ENCODE results near the gene FOXF1. TPM values are rescaled to one million over a fixed set of nuclear protein-coding genes. Genes with fewer than 3 reads are reported as not detected.

Gene FOXF1
- total RNA-seq, 6 experiments from 2014 or later = 12.5 to 20.5 (median 17.9) TPM

GRCh38 chr16:86527366-86527765, 17.0 kb downstream of the FOXF1 start:
- peaks cover 6% of the 10 kb centered on the region for H3K9me3 Mint-ChIP-seq
- TF ChIP-seq, protein P1, sequence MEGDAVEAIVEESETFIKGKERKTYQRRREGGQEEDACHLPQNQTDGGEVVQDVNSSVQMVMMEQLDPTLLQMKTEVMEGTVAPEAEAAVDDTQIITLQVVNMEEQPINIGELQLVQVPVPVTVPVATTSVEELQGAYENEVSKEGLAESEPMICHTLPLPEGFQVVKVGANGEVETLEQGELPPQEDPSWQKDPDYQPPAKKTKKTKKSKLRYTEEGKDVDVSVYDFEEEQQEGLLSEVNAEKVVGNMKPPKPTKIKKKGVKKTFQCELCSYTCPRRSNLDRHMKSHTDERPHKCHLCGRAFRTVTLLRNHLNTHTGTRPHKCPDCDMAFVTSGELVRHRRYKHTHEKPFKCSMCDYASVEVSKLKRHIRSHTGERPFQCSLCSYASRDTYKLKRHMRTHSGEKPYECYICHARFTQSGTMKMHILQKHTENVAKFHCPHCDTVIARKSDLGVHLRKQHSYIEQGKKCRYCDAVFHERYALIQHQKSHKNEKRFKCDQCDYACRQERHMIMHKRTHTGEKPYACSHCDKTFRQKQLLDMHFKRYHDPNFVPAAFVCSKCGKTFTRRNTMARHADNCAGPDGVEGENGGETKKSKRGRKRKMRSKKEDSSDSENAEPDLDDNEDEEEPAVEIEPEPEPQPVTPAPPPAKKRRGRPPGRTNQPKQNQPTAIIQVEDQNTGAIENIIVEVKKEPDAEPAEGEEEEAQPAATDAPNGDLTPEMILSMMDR (IDR thresholded peaks at IDR 0.05) = no peak
- peaks cover 15% of the 10 kb centered on the region for H3K27me3 Mint-ChIP-seq (ENCODE audit: insufficient read depth)
- no peak overlapping the region for H3K4me3 Mint-ChIP-seq
- H3K4me1 Mint-ChIP-seq (ENCODE audit: low read depth) = peaks cover 21% of the 10 kb centered on the region
- DNase-seq = no peak
- no peak overlapping the region for H3K27ac Mint-ChIP-seq
- H3K36me3 Mint-ChIP-seq (ENCODE audit: low read depth) = peaks cover 22% of the 10 kb centered on the region

- TF ChIP-seq, protein P1 (IDR thresholded peaks at IDR 0.05) = no peak
- H3K36me3 Mint-ChIP-seq (ENCODE audit: low read depth) = peaks cover 24% of the 10 kb centered on the region
- no peak for DNase-seq
- no peak overlapping the region for H3K4me3 Mint-ChIP-seq
- peaks cover 21% of the 10 kb centered on the region for H3K4me1 Mint-ChIP-seq (ENCODE audit: low read depth)
- peaks cover 6% of the 10 kb centered on the region for H3K9me3 Mint-ChIP-seq
- peaks cover 15% of the 10 kb centered on the region for H3K27me3 Mint-ChIP-seq (ENCODE audit: insufficient read depth)
- no peak overlapping the region for H3K27ac Mint-ChIP-seq
Measured at GRCh38 chr16:86528061-86528929, 18.0 kb downstream of the FOXF1 start.

GRCh38 chr16:86529160-86529559, 18.8 kb downstream of the FOXF1 start:
- DNase-seq = peak; percentile 50
- Mint-ChIP-seq H3K9me3 (peaks cover 6% of the 10 kb centered on the region), H3K4me3 (no peak overlapping the region), H3K36me3 (ENCODE audit: low read depth) (peaks cover 24% of the 10 kb centered on the region), H3K4me1 (ENCODE audit: low read depth) (peaks cover 21% of the 10 kb centered on the region), H3K27me3 (ENCODE audit: insufficient read depth) (peaks cover 9% of the 10 kb centered on the region), H3K27ac (no peak overlapping the region)
- TF ChIP-seq, protein P1 (IDR thresholded peaks at IDR 0.05) = no peak

DNA sequence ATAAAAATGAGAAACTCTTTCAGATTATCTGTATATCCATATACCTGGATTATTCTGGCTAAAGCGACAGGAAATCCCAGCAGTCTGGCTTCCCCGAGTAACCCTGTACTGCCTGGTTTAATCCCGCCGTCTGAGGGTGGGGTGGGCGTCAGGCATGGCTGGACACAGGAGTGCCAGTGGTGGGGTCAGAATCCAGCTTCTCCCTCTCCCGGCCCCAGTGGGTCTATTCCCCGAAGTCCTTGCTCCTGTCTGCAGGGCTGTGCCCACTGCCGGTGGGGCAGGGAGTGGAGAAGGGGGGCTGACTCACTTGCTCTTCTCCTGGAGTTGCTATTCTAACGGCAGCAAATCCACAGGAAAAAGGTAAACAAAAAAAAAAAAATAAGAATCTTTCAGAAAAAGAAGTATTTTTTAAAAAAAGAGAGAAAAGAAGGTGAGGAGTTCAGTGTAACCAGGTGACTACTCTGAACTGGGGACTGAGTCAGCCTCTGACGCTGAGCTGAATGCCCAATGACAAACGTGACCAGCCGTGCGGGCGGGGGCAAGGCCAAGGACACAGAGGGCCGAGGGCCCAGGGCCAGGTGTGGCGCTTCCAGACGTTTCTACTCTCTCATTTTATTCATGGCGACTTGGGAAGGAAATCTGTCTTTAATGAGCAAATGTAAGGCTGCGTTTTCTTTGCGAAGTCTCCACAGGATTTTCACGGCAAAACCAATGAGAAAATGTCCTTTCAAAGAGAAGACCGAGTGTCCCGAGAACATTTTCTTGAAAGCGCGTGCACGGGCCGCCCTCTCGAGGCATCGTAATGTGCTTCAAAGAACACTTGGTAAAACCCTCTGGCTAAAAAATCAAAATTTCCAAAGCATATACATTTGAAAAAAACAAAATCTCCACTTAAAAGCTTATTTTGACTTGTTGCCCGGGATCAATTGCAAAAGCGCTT, 20.2 kb downstream of the FOXF1 start:
- Mint-ChIP-seq H3K27ac (no peak overlapping the region), H3K36me3 (ENCODE audit: low read depth) (peaks cover 24% of the 10 kb centered on the region), H3K9me3 (peaks cover 6% of the 10 kb centered on the region), H3K4me1 (ENCODE audit: low read depth) (peaks cover 21% of the 10 kb centered on the region), H3K4me3 (no peak overlapping the region), H3K27me3 (ENCODE audit: insufficient read depth) (peaks cover 2% of the 10 kb centered on the region)
- TF ChIP-seq, protein P1 (IDR thresholded peaks at IDR 0.05) = no peak
- no peak for DNase-seq

GRCh38 chr16:86531191-86531545, 20.8 kb downstream of the FOXF1 start:
- Mint-ChIP-seq H3K9me3 (peaks cover 6% of the 10 kb centered on the region), H3K27me3 (ENCODE audit: insufficient read depth) (peaks cover 2% of the 10 kb centered on the region; the same call in 1 of the 2 replicates), H3K27ac (no peak overlapping the region), H3K36me3 (ENCODE audit: low read depth) (peaks cover 24% of the 10 kb centered on the region), H3K4me1 (ENCODE audit: low read depth) (peaks cover 21% of the 10 kb centered on the region), H3K4me3 (no peak overlapping the region)
- TF ChIP-seq, protein P1 (IDR thresholded peaks at IDR 0.05) = no peak
- no peak for DNase-seq
